NT2/D1 (cell line): ENCODE results near the gene KCNH3.
A peak's percentile ranks its signal among the peaks of the same experiment; 100 is the strongest.

Experiments used
- DNase-seq: peaks from one replicate; pipeline ENCODE4 v3.0.0-alpha.2; 2011; ENCODE audit warnings: low read depth, low spot score
- H3K27me3 ChIP-seq: 2 replicates; pipeline ENCODE4 v1.6.0; 2011; ENCODE audit warnings: mild to moderate bottlenecking; ENCODE audit not compliant: insufficient read length, insufficient read depth
- H3K36me3 ChIP-seq: 2 replicates; pipeline ENCODE4 v1.6.1; 2011; ENCODE audit warnings: mild to moderate bottlenecking, low read length, mixed read lengths; ENCODE audit not compliant: insufficient read depth, insufficient read length
- H3K4me1 ChIP-seq: 2 replicates; pipeline ENCODE4 v1.5.1; 2011; ENCODE audit not compliant: insufficient read depth, insufficient read length
- H3K4me3 ChIP-seq: 2 replicates; pipeline ENCODE4 v1.5.1; 2011; ENCODE audit warnings: low read depth; ENCODE audit not compliant: insufficient read length
- H3K9ac ChIP-seq: 2 replicates; pipeline ENCODE4 v1.6.0; 2011; ENCODE audit warnings: low read depth; ENCODE audit not compliant: insufficient read length
- H3K9me3 ChIP-seq: 2 replicates; pipeline ENCODE4 v1.5.1; 2011; ENCODE audit warnings: mild to moderate bottlenecking, low read length; ENCODE audit not compliant: insufficient read depth
- SUZ12 ChIP-seq: IDR thresholded peaks from 2 replicates; pipeline ENCODE4 v1.6.1; 2011; ENCODE audit not compliant: insufficient read length, insufficient read depth; ENCODE audit errors: extremely low read depth
- YY1 ChIP-seq: IDR thresholded peaks from 2 replicates; pipeline ENCODE4 v1.6.1; 2011; ENCODE audit not compliant: insufficient read length, insufficient read depth
- ZNF274 ChIP-seq: IDR thresholded peaks from 2 replicates; pipeline ENCODE4 v1.6.1; 2011; ENCODE audit warnings: mild to moderate bottlenecking, low read depth, low read length

KCNH3 gene

GRCh38 chr12:49548822-49549648, 10.2 kb downstream of the KCNH3 start:
- no peak overlapping the region for H3K4me3 ChIP-seq
- peak overlapping the region; percentile 18 for H3K9ac ChIP-seq
- H3K9me3 ChIP-seq: no peaks in the 10 kb centered on the region
- no peaks in the 10 kb centered on the region for H3K27me3 ChIP-seq
- DNase-seq: no peak
- peaks cover 16% of the 10 kb centered on the region for H3K4me1 ChIP-seq
- TF ChIP-seq YY1 (no peak), SUZ12 (no peak), ZNF274 (no peak)
- H3K36me3 ChIP-seq: no peaks in the 10 kb centered on the region

GRCh38 chr12:49549735-49550692, 11.2 kb downstream of the KCNH3 start:
- TF ChIP-seq SUZ12 (no peak), YY1 (no peak), ZNF274 (no peak)
- Histone ChIP-seq H3K9ac (peak overlapping the region; percentile 4), H3K36me3 (no peaks in the 10 kb centered on the region), H3K9me3 (no peaks in the 10 kb centered on the region), H3K27me3 (no peaks in the 10 kb centered on the region), H3K4me3 (no peak overlapping the region), H3K4me1 (peaks cover 9% of the 10 kb centered on the region)
- no peak for DNase-seq

GRCh38 chr12:49550693-49551252, 11.9 kb downstream of the KCNH3 start:
- DNase-seq: no peak
- Histone ChIP-seq H3K4me3 (no peak overlapping the region), H3K27me3 (no peaks in the 10 kb centered on the region), H3K36me3 (peaks cover 5% of the 10 kb centered on the region), H3K4me1 (peaks cover 8% of the 10 kb centered on the region), H3K9me3 (no peaks in the 10 kb centered on the region), H3K9ac (no peak overlapping the region)
- no peak for TF ChIP-seq YY1
- TF ChIP-seq ZNF274: no peak
- no peak for TF ChIP-seq SUZ12

GRCh38 chr12:49552014-49552413, 13.2 kb downstream of the KCNH3 start:
- H3K4me1 ChIP-seq: peaks cover 4% of the 10 kb centered on the region
- no peak for TF ChIP-seq YY1
- TF ChIP-seq ZNF274: no peak
- no peak for TF ChIP-seq SUZ12

GRCh38 chr12:49552425-49552824, 13.6 kb downstream of the KCNH3 start:
- no peaks in the 10 kb centered on the region for H3K27me3 ChIP-seq
- peaks cover 4% of the 10 kb centered on the region for H3K4me1 ChIP-seq
- DNase-seq: no peak
- peaks cover 21% of the 10 kb centered on the region for H3K36me3 ChIP-seq
- TF ChIP-seq SUZ12: no peak
- TF ChIP-seq ZNF274: no peak
- TF ChIP-seq YY1: no peak
- H3K4me3 ChIP-seq: no peak overlapping the region
- H3K9ac ChIP-seq: no peak overlapping the region
- H3K9me3 ChIP-seq: no peaks in the 10 kb centered on the region

More at GRCh38 chr12:49552014-49552413, 13.2 kb downstream of the KCNH3 start:
- Histone ChIP-seq H3K4me3 (no peak overlapping the region), H3K9me3 (no peaks in the 10 kb centered on the region), H3K36me3 (peaks cover 17% of the 10 kb centered on the region), H3K27me3 (no peaks in the 10 kb centered on the region), H3K9ac (no peak overlapping the region)
- no peak for DNase-seq

GRCh38 chr12:49552899-49553298, 14.1 kb downstream of the KCNH3 start:
- Histone ChIP-seq H3K4me1 (peaks cover 4% of the 10 kb centered on the region), H3K9me3 (no peaks in the 10 kb centered on the region), H3K36me3 (peaks cover 26% of the 10 kb centered on the region), H3K27me3 (no peaks in the 10 kb centered on the region), H3K4me3 (no peak overlapping the region), H3K9ac (no peak overlapping the region)
- TF ChIP-seq SUZ12: no peak
- TF ChIP-seq ZNF274: no peak
- TF ChIP-seq YY1: no peak
- no peak for DNase-seq

GRCh38 chr12:49553512-49554088, 14.8 kb downstream of the KCNH3 start:
- no peak for TF ChIP-seq SUZ12
- TF ChIP-seq YY1: no peak
- no peak for TF ChIP-seq ZNF274
- DNase-seq: peak; percentile 54

More at GRCh38 chr12:49553512-49554088, 14.8 kb downstream of the KCNH3 start:
- Histone ChIP-seq H3K9ac (no peak overlapping the region), H3K27me3 (no peaks in the 10 kb centered on the region), H3K4me3 (no peak overlapping the region), H3K9me3 (no peaks in the 10 kb centered on the region), H3K4me1 (peaks cover 4% of the 10 kb centered on the region), H3K36me3 (peaks cover 33% of the 10 kb centered on the region)
